Gastrocnemius medialis (tissue), 4 donors: ENCODE results near the gene STARD7. TPM values are rescaled to one million over a fixed set of nuclear protein-coding genes. Genes with fewer than 3 reads are reported as not detected.

ENCODE experiments used
- ATAC-seq, 2 donors: fragments of 150-250 bp; one replicate each; pipeline ENCODE4 v1.9.1; 2016
- DNase-seq, 2 donors: peaks; one replicate each; pipeline ENCODE4 v3.0.0-alpha.2; 2019
- H3K27ac ChIP-seq, 4 donors: fragments of 200-600 bp; sonication (generic); 1 replicate in 1 of 4; 2 replicates in 3 of 4; pipeline ENCODE4 v1.5.1; 2016 to 2018; ENCODE audit warnings: mild to moderate bottlenecking in 2 of 4, moderate library complexity in 1 of 4
- H3K27me3 ChIP-seq, 3 donors: fragments of 200-600 bp; sonication (generic) in 2 of 3; 1 replicate in 1 of 3; 2 replicates in 2 of 3; pipeline versions ENCODE4 v1.5.1 to v1.6.0; 2016 to 2019; ENCODE audit warnings: mild to moderate bottlenecking in 1 of 3, moderate library complexity in 1 of 3
- H3K36me3 ChIP-seq, 2 donors: fragments of 200-600 bp; sonication (generic) in 1 of 2; one replicate each; pipeline ENCODE4 v1.5.1; 2017 to 2018
- H3K4me1 ChIP-seq, 2 donors: fragments of 200-600 bp; sonication (generic) in 1 of 2; one replicate each; pipeline ENCODE4 v1.5.1; 2016 to 2017; ENCODE audit warnings: mild to moderate bottlenecking in 2 of 2
- H3K4me3 ChIP-seq, 4 donors: fragments of 200-600 bp; sonication (generic) in 3 of 4; 1 replicate in 1 of 4; 2 replicates in 3 of 4; pipeline ENCODE4 v1.5.1; 2016 to 2019; ENCODE audit warnings: mild to moderate bottlenecking in 2 of 4
- H3K9me3 ChIP-seq, 3 donors: fragments of 200-600 bp; sonication (generic) in 2 of 3; 1 replicate in 1 of 3; 2 replicates in 2 of 3; pipeline ENCODE4 v1.5.1; 2016 to 2019
- CTCF ChIP-seq, 5 experiments: fragments of 450-650 bp in 3 of 5; fragments of 200-600 bp in 2 of 5; sonication (generic) in 2 of 5; IDR thresholded peaks in 4 of 5; conservative IDR thresholded peaks in 1 of 5; 1 replicate in 4 of 5; 2 replicates in 1 of 5; pipeline ENCODE4 v1.5.1; 2016 to 2019; ENCODE audit warnings: antibody characterized with exemption in 5 of 5, mild to moderate bottlenecking in 3 of 5, moderate library complexity in 3 of 5
- POLR2A ChIP-seq, 2 donors: fragments of 450-650 bp; IDR thresholded peaks; one replicate each; pipeline ENCODE4 v1.6.1; 2017; ENCODE audit warnings: antibody characterized with exemption in 2 of 2, mild to moderate bottlenecking in 2 of 2, moderate library complexity in 2 of 2
- in situ Hi-C, 4 donors: fragments of 200-750 bp; cut with MboI; loops; one replicate each; pipeline versions ENCODE4 v1.15.0 to v1.8.0; 2017; ENCODE audit warnings: low sequenced_read_pairs in 4 of 4
- intact Hi-C: fragments of 100-400 bp; cut with DNase I; formaldehyde crosslinking; loops from one replicate; pipeline ENCODE4 v1.15.1; 2023; ENCODE audit warnings: low total_unique reads
- total RNA-seq, 4 donors: library from RNA; depleted of rRNA; stranded (reverse); fragments of >200 nt; gene quantifications; one replicate each; pipeline versions ENCODE4 v1.1.0 to v1.2.3, GENCODE V29; 2016

STARD7 gene
- total RNA-seq, 4 donors from 2014 or later: 237 to 512 (median 313) TPM

- H3K36me3 ChIP-seq: no peaks in the 10 kb centered on the region
- peaks cover 63 to 77% of the 10 kb centered on the region in 2 donors for H3K4me1 ChIP-seq
- no peak overlapping the region for H3K4me3 ChIP-seq
- DNase-seq (no peak), ATAC-seq (no peak)
- H3K27me3 ChIP-seq: no peaks in the 10 kb centered on the region
- intact Hi-C loops: loop anchor here (5.0 kb wide), 1 partner anchor 253 kb away; the partner anchor contains the start of gene ANKRD36C
- in situ Hi-C loops: no loop called here
- TF ChIP-seq POLR2A (IDR thresholded peaks at IDR 0.05) (no peak), CTCF (IDR thresholded peaks at IDR 0.05 in 4 of 5, conservative IDR thresholded peaks at IDR 0.05 in 1 of 5) (no peak)
- H3K9me3 ChIP-seq: no peaks in the 10 kb centered on the region
- H3K27ac ChIP-seq: peak overlapping the region in 3 of 4 donors; percentile 39 to 70 (median 64)
Observed at GRCh38 chr2:96245609-96246390, 37.2 kb upstream of the STARD7 start.

DNA sequence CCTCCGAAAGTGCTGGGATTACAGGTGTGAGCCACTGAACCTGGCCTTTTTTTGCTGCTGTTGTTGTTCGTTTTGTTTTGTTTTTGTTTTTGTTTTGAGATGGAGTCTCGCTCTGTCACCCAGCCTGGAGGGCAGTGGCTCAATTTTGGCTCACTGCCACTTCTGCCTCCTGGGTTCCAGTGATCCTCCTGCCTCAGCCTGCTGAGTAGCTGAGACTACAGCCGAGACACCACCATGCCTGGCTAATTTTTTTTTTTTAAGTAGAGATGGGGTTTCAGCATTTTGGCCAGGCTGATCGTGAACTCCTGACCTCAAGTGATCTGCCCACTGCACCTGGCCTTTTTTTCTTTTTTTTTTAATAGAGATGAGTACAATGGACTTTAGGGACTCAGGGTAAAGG lies 35.2 kb upstream of the STARD7 start:
- ATAC-seq (no peak), DNase-seq (no peak)
- Histone ChIP-seq H3K9me3 (no peaks in the 10 kb centered on the region), H3K4me3 (no peak overlapping the region), H3K36me3 (no peaks in the 10 kb centered on the region), H3K27me3 (no peaks in the 10 kb centered on the region), H3K27ac (no peak overlapping the region), H3K4me1 (peaks cover 67 to 81% of the 10 kb centered on the region in 2 donors)
- TF ChIP-seq CTCF (IDR thresholded peaks at IDR 0.05 in 4 of 5, conservative IDR thresholded peaks at IDR 0.05 in 1 of 5) (no peak), POLR2A (IDR thresholded peaks at IDR 0.05) (no peak)
- in situ Hi-C loops: no loop called here
- intact Hi-C loops: no loop called here

DNA sequence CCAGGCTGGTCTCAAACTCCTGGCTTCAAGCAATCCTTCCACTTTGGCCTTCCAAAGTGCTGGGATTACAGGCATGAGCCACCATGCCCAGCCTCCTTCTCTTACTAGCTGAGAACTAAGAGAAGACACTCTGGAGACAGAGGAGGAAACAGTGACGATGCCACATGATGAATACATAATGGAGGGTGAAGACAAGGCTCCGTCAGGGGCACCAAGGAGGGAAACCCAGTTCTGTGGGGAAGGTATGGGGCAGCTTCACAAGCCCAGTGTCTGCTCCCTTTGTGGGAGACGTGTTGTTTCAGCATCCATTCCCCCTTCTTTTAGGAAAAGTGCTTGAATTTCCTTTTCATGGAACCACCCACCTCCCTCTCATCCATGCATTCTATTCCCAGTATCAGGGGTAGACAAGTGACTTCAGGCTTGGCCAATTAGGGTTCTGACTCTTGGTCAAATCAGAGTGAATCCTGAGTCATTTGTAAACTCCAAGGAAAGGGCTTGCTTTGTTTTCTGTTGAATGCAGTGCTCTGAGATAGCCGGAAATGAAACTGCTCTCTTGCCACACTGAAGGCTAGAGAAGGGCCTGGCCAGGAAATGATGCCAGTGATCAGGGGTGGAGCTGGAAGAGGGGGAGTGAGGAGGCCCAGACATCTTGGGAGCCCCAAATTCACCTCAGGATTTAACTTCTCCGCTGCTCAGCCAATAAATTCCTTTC lies 33.4 kb upstream of the STARD7 start:
- Histone ChIP-seq H3K36me3 (no peaks in the 10 kb centered on the region), H3K27me3 (no peaks in the 10 kb centered on the region), H3K4me3 (no peak overlapping the region), H3K9me3 (no peaks in the 10 kb centered on the region), H3K27ac (peak overlapping the region; percentile 72 to 86 (median 78)), H3K4me1 (peaks cover 70 to 78% of the 10 kb centered on the region in 2 donors)
- ATAC-seq (no peak), DNase-seq (no peak)
- TF ChIP-seq POLR2A (IDR thresholded peaks at IDR 0.05) (no peak), CTCF (IDR thresholded peaks at IDR 0.05 in 4 of 5, conservative IDR thresholded peaks at IDR 0.05 in 1 of 5) (no peak)
- intact Hi-C loops: loop anchor here (2.0 kb wide), 2 partner anchors 23 to 35 kb away; no protein-coding TSS in a partner anchor
- in situ Hi-C loops: no loop called here

- no peak overlapping the region for H3K4me3 ChIP-seq
- ATAC-seq (no peak), DNase-seq (no peak)
- peak overlapping the region; percentile 72 to 86 (median 78) for H3K27ac ChIP-seq
- H3K9me3 ChIP-seq: no peaks in the 10 kb centered on the region
- in situ Hi-C loops (no loop called here), intact Hi-C loops (loop anchor here (2.0 kb wide), 2 partner anchors 22 to 34 kb away; no protein-coding TSS in a partner anchor)
- H3K4me1 ChIP-seq: peaks cover 61 to 69% of the 10 kb centered on the region in 2 donors
- H3K36me3 ChIP-seq: no peaks in the 10 kb centered on the region
- no peaks in the 10 kb centered on the region for H3K27me3 ChIP-seq
- TF ChIP-seq CTCF (IDR thresholded peaks at IDR 0.05 in 4 of 5, conservative IDR thresholded peaks at IDR 0.05 in 1 of 5): no peak
- no peak for TF ChIP-seq POLR2A (IDR thresholded peaks at IDR 0.05)
Observed at GRCh38 chr2:96241227-96241626, 32.6 kb upstream of the STARD7 start.
